DND-41 (cell line): Measurements from ENCODE around the gene XXYLT1.

ENCODE experiments used
- ATAC-seq: fragments of 200-7000 bp; cut with Tn5 transposase; 3 replicates; pipeline ENCODE4 v1.9.1; 2021; ENCODE audit warnings: low read depth; ENCODE audit not compliant: insufficient read depth
- DNase-seq: peaks from one replicate; pipeline ENCODE4 v3.0.0-alpha.2; 2020
- H2AFZ ChIP-seq: 2 replicates; pipeline ENCODE4 v1.6.0; 2012; ENCODE audit warnings: low read depth, low read length
- H3K27ac ChIP-seq: 2 replicates; pipeline ENCODE4 v1.5.1; 2012; ENCODE audit warnings: low read length, inconsistent platforms
- H3K27me3 ChIP-seq: fragments of 200-600 bp; sonication (generic); 2 replicates; pipeline ENCODE4 v1.6.0; 2012; ENCODE audit warnings: low read length, mild to moderate bottlenecking, inconsistent platforms; ENCODE audit not compliant: insufficient read depth, poor library complexity
- H3K36me3 ChIP-seq: 2 replicates; pipeline ENCODE4 v1.5.1; 2012; ENCODE audit warnings: low read length, inconsistent platforms; ENCODE audit not compliant: insufficient read depth
- H3K4me1 ChIP-seq: 2 replicates; pipeline ENCODE4 v1.5.1; 2012; ENCODE audit warnings: mild to moderate bottlenecking, low read length; ENCODE audit not compliant: insufficient read depth
- H3K4me2 ChIP-seq: 2 replicates; pipeline ENCODE4 v1.6.0; 2012; ENCODE audit warnings: mild to moderate bottlenecking, moderate library complexity, low read length, inconsistent platforms; ENCODE audit not compliant: insufficient read depth
- H3K4me3 ChIP-seq, 2 experiments: fragments of 200-600 bp in 1 of 2; shearing (Covaris generic) in 1 of 2; 2 replicates each; pipeline ENCODE4 v1.5.1; 2012 to 2016; ENCODE audit warnings: inconsistent platforms in 2 of 2, low read length in 2 of 2, mild to moderate bottlenecking in 2 of 2, low read depth in 1 of 2, moderate library complexity in 1 of 2
- H3K79me2 ChIP-seq: 2 replicates; pipeline ENCODE4 v1.6.0; 2012; ENCODE audit warnings: low read length, inconsistent platforms; ENCODE audit not compliant: insufficient read depth
- H3K9ac ChIP-seq: 2 replicates; pipeline ENCODE4 v1.6.0; 2012; ENCODE audit warnings: low read depth, mild to moderate bottlenecking, inconsistent platforms, low read length, moderate library complexity
- H3K9me3 ChIP-seq: 2 replicates; pipeline ENCODE4 v1.5.1; 2012; ENCODE audit warnings: low read length, moderate library complexity, mild to moderate bottlenecking, inconsistent platforms; ENCODE audit not compliant: insufficient read depth, severe bottlenecking
- H4K20me1 ChIP-seq: 2 replicates; pipeline ENCODE4 v1.6.0; 2012; ENCODE audit warnings: low read length; ENCODE audit not compliant: insufficient read depth
- EZH2 ChIP-seq: IDR thresholded peaks from 3 replicates; pipeline ENCODE4 v1.6.1; 2012; ENCODE audit warnings: borderline replicate concordance, low read depth, mild to moderate bottlenecking, moderate library complexity, low read length, inconsistent platforms; ENCODE audit not compliant: severe bottlenecking
- TF ChIP-seq, protein P1 (sequence below): IDR thresholded peaks from 2 replicates; pipeline ENCODE4 v1.5.1; 2012; ENCODE audit warnings: borderline replicate concordance, low read length, moderate library complexity, mild to moderate bottlenecking; ENCODE audit not compliant: poor library complexity, severe bottlenecking; ENCODE audit errors: extremely low read depth

The XXYLT1 gene

GRCh38 chr3:195034541-195034940 is 236.4 kb downstream of the XXYLT1 start:
- no peak overlapping the region for H2AFZ ChIP-seq
- H3K9me3 ChIP-seq, result no peaks in the 10 kb centered on the region
- TF ChIP-seq, protein P1, sequence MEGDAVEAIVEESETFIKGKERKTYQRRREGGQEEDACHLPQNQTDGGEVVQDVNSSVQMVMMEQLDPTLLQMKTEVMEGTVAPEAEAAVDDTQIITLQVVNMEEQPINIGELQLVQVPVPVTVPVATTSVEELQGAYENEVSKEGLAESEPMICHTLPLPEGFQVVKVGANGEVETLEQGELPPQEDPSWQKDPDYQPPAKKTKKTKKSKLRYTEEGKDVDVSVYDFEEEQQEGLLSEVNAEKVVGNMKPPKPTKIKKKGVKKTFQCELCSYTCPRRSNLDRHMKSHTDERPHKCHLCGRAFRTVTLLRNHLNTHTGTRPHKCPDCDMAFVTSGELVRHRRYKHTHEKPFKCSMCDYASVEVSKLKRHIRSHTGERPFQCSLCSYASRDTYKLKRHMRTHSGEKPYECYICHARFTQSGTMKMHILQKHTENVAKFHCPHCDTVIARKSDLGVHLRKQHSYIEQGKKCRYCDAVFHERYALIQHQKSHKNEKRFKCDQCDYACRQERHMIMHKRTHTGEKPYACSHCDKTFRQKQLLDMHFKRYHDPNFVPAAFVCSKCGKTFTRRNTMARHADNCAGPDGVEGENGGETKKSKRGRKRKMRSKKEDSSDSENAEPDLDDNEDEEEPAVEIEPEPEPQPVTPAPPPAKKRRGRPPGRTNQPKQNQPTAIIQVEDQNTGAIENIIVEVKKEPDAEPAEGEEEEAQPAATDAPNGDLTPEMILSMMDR, result no peak
- no peak for TF ChIP-seq EZH2
- H3K4me2 ChIP-seq, result no peak overlapping the region
- no peak for DNase-seq
- no peak for ATAC-seq
- H3K79me2 ChIP-seq, result no peaks in the 10 kb centered on the region
- H3K4me1 ChIP-seq, result no peaks in the 10 kb centered on the region
- no peak overlapping the region for H3K27ac ChIP-seq
- H3K9ac ChIP-seq, result no peak overlapping the region
- no peaks in the 10 kb centered on the region for H4K20me1 ChIP-seq
- no peak overlapping the region for H3K4me3 ChIP-seq
- H3K27me3 ChIP-seq, result peaks cover 7% of the 10 kb centered on the region
- H3K36me3 ChIP-seq, result no peaks in the 10 kb centered on the region

GRCh38 chr3:195034101-195034500 is 236.9 kb downstream of the XXYLT1 start:
- ATAC-seq (no peak), DNase-seq (no peak)
- Histone ChIP-seq H3K4me1 (no peaks in the 10 kb centered on the region), H3K4me2 (no peak overlapping the region), H3K36me3 (no peaks in the 10 kb centered on the region), H3K27me3 (peaks cover 7% of the 10 kb centered on the region), H3K79me2 (no peaks in the 10 kb centered on the region), H4K20me1 (no peaks in the 10 kb centered on the region), H3K9ac (no peak overlapping the region), H2AFZ (no peak overlapping the region), H3K27ac (no peak overlapping the region), H3K9me3 (no peaks in the 10 kb centered on the region), H3K4me3 (no peak overlapping the region)
- TF ChIP-seq, protein P1, result no peak
- no peak for TF ChIP-seq EZH2

- H2AFZ ChIP-seq, result no peak overlapping the region
- TF ChIP-seq, protein P1, result no peak
- no peak for TF ChIP-seq EZH2
Observed at GRCh38 chr3:195033531-195034091, 237.3 kb downstream of the XXYLT1 start.

DNA sequence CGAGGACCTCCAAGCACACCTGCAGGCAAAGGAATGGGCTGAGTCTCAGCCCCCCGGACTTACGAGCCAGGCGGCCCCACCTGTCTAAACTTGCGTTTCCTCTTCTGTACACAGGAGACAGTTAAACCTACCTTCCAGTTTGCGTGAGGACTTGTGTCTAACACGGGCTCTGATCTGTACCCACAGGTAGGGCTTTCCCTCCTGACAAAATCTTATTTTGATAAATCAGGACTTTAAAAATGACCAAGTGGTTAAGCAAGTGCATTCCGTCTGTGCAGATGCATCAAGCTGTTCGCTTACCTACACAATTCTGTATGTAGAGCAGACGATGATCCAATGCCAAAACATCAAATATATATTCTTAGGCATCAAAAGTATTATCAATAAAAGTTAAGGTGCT is 238.0 kb downstream of the XXYLT1 start:
- TF ChIP-seq, protein P1, result no peak
- TF ChIP-seq EZH2, result no peak
- Histone ChIP-seq H3K27ac (no peak overlapping the region), H3K4me2 (no peak overlapping the region), H3K9ac (no peak overlapping the region), H3K9me3 (no peaks in the 10 kb centered on the region), H2AFZ (no peak overlapping the region), H3K36me3 (no peaks in the 10 kb centered on the region), H3K27me3 (peaks cover 7% of the 10 kb centered on the region), H3K4me1 (no peaks in the 10 kb centered on the region), H3K79me2 (no peaks in the 10 kb centered on the region), H3K4me3 (no peak overlapping the region), H4K20me1 (no peaks in the 10 kb centered on the region)
- DNase-seq (no peak), ATAC-seq (no peak)

More at GRCh38 chr3:195033531-195034091, 237.3 kb downstream of the XXYLT1 start:
- no peaks in the 10 kb centered on the region for H3K4me1 ChIP-seq
- no peaks in the 10 kb centered on the region for H3K79me2 ChIP-seq
- no peak overlapping the region for H3K4me2 ChIP-seq
- no peak overlapping the region for H3K27ac ChIP-seq
- H3K4me3 ChIP-seq, result no peak overlapping the region
- H3K36me3 ChIP-seq, result no peaks in the 10 kb centered on the region
- no peaks in the 10 kb centered on the region for H3K9me3 ChIP-seq
- DNase-seq, result no peak
- ATAC-seq, result no peak
- H3K27me3 ChIP-seq, result peaks cover 7% of the 10 kb centered on the region
- no peaks in the 10 kb centered on the region for H4K20me1 ChIP-seq
- no peak overlapping the region for H3K9ac ChIP-seq
